NOMO-1 treated with dmso at 0.1 percent for 144 hours (cell line): ENCODE data around the gene GALNT1.

Experiments used
- DNase-seq: peaks from one replicate; lab custom pipeline; 2025; ENCODE audit not compliant: unreplicated experiment; lab: John Stamatoyannopoulos, UW

The GALNT1 gene

GRCh38 chr18:35711227-35711626, 129.7 kb downstream of the GALNT1 start:
- no peak for DNase-seq

DNA sequence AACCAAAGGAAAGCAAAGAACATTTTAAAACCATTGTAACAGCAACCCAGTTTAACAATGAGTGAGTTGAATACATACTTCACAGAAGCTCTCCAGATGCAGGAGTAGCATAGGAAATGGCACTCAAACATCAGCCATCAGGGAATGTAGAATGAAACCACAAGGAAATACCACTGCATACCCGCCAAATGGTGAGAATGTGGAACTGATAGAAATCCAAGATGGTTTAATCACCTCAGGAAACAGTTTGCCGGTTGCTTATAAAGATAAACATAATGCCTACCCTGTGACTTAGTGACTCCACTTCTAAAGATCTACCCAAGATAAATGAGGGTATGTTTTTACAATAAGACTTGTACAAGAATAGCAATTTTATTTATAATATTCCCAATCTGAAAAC, 132.0 kb downstream of the GALNT1 start:
- no peak for DNase-seq

DNA sequence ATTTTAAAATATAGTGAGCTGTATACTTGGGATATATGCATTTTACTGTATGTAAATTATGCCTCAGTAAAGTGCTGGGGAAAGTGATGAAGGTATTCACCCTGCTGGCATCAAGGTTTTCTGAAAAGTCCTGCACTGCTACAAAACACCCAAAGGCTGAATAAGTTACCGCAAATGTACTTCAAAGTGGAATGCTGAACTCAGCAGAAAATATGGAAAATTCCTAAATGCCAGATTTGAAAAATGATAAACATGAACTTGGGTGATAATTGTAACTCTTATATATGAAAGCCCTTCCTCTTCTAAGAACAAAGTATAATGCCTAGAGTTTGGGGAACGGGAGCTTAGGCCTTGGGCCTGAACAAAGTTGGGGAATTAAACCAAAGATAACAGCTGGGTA, 133.0 kb downstream of the GALNT1 start:
- no peak for DNase-seq

DNA sequence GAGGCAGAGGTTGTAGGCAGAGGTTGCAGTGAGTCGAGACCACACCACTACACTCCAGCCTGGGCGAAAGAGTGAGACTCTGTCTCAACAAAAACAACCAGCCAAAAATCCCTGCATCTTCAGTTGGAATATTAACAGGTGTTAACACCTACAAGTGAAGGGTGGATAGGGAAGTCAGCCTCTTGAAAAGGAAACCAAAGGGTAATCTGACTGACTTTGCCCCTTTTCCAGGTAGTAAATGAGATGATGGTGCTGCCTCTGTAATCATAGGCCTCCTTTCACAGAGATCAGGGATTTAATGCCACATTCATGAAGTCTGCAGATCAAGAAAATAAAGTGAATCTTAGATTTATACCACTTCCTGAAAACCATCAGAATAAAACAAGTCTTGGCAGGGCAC, 133.6 kb downstream of the GALNT1 start:
- no peak for DNase-seq

DNA sequence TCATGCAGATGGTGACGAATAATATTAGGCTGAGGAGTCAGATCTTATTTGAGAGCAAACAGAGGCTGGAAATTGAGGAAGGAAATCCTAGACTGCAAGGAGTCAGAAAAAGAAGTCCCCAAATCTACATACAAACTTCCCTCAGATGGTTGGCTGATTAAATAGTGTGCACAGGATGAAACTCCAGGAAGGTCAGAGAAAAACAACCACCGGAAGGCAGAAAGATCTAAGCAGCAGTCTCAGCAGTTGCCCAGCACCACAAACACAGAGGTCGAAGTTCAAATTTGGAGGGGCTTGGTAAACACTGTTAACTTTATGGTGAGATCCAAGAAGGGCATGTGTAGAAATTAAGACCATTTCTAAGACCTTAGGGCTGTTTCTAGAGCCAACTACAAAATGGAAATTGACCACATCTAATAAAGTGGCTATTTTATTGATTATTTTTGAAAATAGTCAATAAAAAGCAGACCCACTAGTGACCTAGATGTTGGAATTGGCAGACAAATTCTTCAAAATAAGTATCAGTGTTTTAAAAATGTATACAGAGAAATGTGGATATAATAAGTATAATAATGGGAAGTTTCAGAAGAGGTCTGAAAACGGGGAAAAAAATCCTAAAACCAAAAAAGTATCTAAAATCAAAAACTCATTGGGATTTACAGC, 134.8 kb downstream of the GALNT1 start:
- no peak for DNase-seq

DNA sequence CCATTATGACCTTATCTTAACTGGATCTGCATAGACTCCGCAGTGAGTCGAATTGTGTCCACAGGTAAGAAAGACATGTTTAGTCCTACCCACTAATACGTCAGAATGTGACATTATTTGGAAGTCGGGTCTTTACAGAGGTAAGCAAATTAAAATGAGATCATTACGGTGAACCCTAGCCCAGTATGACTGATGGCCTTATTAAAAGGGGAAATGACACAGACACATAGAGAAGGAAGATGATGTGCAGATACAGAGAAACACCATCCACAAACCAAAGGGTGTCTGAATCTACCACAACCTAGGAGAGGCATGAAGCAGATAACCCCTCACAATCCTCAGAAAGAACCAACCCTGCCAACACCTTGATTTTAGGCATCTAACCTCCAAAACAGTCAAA, 135.6 kb downstream of the GALNT1 start:
- DNase-seq, result no peak

- no peak for DNase-seq
Measured at GRCh38 chr18:35721431-35722081, 140.0 kb downstream of the GALNT1 start.

- DNase-seq, result no peak
Measured at GRCh38 chr18:35728676-35729075, 147.1 kb downstream of the GALNT1 start.

DNA sequence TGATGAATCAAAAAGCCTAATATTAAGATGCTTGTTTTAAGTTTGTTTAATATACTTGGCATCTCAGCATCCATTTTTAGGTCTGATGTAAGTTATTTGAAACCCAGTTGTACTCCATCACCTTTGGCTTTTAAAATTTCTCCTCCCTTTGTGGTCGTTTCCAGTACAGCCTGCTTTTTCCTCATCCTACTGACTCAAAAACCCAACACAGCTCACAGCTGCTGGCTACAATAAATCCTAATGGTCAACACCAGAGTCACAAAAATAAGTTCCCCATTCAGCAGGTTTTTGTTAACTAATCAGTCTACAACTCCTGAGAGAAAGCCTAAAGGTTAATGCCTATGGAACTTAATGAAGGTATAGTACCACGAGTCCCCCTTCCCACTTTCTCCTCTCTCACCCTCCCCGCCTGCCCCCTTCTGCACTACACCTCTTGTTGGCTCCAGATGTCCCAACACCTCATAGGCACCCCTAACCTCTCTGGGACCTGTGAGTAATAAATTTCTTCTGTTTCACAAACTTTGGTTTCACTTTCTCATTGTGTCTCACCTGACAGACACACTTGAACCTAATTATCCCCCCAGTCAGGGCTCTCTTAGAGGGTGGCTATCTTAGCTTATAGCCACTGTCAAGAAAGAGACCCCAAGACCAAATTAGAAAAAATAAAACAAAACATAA, 148.6 kb downstream of the GALNT1 start:
- DNase-seq, result no peak

GRCh38 chr18:35730691-35731370, 149.3 kb downstream of the GALNT1 start:
- DNase-seq, result no peak

DNA sequence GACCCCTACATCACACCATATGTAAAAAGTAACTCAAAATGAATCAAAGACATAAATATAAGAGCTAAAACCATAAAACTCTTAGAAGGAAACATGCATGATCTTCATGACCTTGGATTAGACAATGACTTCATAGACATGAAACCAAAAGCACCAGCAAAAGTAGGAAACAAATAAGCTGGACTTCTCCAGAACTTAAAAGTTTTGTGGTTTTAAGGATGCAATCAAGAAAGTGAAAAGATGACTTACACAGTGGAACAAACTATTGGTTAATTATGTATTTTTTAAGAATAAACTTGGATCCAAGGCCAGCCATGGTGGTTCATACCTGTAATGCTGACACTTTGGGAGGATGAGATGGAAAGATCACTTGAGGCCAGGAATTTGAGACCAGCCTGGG, 150.2 kb downstream of the GALNT1 start:
- DNase-seq, result no peak

GRCh38 chr18:35732162-35732561, 150.6 kb downstream of the GALNT1 start:
- no peak for DNase-seq

DNA sequence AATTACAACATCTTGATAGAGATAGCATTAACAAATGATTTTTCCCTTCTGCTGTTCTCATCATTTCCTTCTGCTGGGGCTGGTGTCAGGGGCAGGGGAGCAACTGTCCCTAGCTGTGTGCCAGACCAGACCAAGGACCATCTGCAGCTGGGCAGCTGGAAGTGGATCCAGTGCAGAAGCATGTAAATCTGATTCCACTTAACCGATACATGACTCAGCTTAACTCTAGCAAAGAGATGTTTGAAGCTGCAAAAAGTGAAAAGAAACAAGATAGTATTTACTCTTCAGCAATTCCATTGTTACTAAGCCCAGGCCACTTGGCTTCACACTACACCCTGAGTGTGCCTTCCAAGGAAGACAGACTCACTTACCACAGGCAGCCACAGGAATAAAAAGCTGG, 151.1 kb downstream of the GALNT1 start:
- no peak for DNase-seq

- DNase-seq, result no peak
Measured at GRCh38 chr18:35733408-35733807, 151.9 kb downstream of the GALNT1 start.

GRCh38 chr18:35736696-35737095, 155.2 kb downstream of the GALNT1 start:
- DNase-seq, result no peak

GRCh38 chr18:35739778-35740177, 158.2 kb downstream of the GALNT1 start:
- DNase-seq, result no peak

DNA sequence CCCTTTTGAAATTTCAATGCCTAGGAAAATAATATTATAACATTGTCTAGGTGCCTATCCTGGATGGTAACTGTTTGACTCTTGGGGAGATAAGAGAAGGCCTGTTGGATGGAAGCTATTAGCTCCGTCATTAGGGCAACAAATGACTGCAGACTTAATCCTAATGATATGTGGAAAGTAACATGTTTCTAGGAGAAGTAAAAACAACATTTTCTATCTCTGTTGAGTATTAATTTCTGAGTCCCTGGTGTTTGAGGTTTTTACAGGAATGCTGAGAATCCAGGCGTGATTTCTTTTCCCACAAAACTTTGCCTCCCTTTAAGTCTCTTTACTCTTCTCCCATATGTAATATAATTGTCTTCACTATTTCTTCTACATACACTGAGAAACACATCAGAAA, 159.1 kb downstream of the GALNT1 start:
- no peak for DNase-seq

DNA sequence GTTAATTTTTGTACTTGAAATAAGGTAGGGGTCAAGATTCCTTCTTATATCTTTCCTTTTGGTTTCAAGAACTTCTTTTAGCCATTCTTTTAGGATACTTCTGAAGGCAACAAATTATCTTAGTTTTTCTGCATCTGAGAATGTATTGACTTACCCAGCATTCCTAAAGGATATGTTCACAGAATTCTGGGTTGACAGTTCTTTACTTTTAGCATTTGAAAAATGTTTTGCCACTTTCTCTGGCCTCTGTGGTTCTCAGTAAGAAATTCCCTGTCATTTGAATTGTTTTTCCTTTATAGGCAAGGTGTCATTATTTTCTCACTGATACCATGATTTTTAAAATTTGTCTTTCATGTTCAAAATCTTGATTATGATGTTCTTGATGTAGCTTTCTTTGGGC, 162.4 kb downstream of the GALNT1 start:
- no peak for DNase-seq

DNA sequence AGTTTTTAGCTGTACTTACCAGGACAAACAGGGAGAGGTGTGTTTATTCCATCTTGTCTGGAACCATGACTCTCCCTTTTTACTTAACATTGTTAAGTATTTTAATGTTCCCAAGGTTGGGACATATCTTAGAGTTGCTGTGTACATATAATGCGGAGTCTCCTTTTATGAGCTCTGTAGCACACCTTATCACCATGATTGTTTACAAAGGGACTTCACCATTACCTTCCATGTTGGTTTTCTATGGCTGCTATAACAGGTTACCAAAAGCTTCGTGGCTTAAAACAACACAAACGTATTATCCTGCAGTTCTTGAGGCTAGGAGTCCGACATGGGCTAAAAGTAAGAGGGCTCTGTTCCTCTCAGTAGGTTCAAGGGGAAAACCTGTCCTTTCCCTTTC, 164.3 kb downstream of the GALNT1 start:
- no peak for DNase-seq

- no peak for DNase-seq
Measured at GRCh38 chr18:35746826-35747339, 165.3 kb downstream of the GALNT1 start.

GRCh38 chr18:35747894-35748472, 166.4 kb downstream of the GALNT1 start:
- DNase-seq, result no peak
